Muscle layer of duodenum (tissue), 2 donors: ENCODE data around the gene CAPZA1.

Experiments
- H3K27ac ChIP-seq: one replicate; pipeline ENCODE4 v1.7.0; 2013; ENCODE audit warnings: mild to moderate bottlenecking, low read length
- H3K27me3 ChIP-seq: one replicate; pipeline ENCODE4 v1.7.0; 2013; ENCODE audit warnings: low read depth, mild to moderate bottlenecking, control low read depth, low read length
- H3K36me3 ChIP-seq, 2 donors: one replicate each; pipeline ENCODE4 v1.7.0; 2013; ENCODE audit warnings: low read length in 2 of 2, control low read depth in 1 of 2, mild to moderate bottlenecking in 1 of 2; ENCODE audit not compliant: insufficient read depth in 2 of 2, control insufficient read depth in 1 of 2
- H3K4me1 ChIP-seq, 2 donors: one replicate each; pipeline ENCODE4 v1.7.0; 2013; ENCODE audit warnings: low read length in 2 of 2, mild to moderate bottlenecking in 2 of 2, control low read depth in 1 of 2, moderate library complexity in 1 of 2; ENCODE audit not compliant: insufficient read depth in 2 of 2, control insufficient read depth in 1 of 2
- H3K4me3 ChIP-seq, 2 donors: one replicate each; pipeline ENCODE4 v1.7.0; 2013; ENCODE audit warnings: low read length in 2 of 2, low read depth in 1 of 2, mild to moderate bottlenecking in 1 of 2
- H3K9me3 ChIP-seq, 2 donors: one replicate each; pipeline ENCODE4 v1.7.0; 2013; ENCODE audit warnings: low read length in 2 of 2, control low read depth in 1 of 2, mild to moderate bottlenecking in 1 of 2; ENCODE audit not compliant: control insufficient read depth in 1 of 2
- donor health status: healthy.

The CAPZA1 gene

DNA sequence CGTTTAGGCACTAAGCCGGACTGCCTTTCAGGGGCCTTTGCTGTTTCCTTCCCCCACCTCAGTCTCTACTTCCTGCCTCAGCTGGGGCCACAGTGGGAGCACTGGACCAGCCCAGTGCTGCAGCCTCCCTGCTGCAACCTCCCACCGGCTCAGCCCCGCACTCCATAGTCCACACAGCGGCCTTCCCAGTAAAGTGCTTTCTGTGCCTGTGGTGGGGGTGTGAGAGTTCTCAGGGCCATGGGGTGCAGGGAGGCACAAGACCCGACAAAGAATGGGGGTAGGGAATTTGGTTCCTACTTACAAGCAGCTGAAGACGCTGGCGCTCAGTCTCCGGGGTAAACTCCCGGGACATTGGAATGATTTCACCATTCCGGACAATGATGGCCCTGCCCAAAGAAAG lies 92.0 kb downstream of the CAPZA1 start:
- peaks cover 3 to 29% of the 10 kb centered on the region in 2 donors for H3K4me1 ChIP-seq
- no peaks in the 10 kb centered on the region for H3K27me3 ChIP-seq
- H3K27ac ChIP-seq = no peak overlapping the region
- no peaks in the 10 kb centered on the region for H3K9me3 ChIP-seq
- H3K36me3 ChIP-seq = no peaks in the 10 kb centered on the region
- H3K4me3 ChIP-seq = no peak overlapping the region

DNA sequence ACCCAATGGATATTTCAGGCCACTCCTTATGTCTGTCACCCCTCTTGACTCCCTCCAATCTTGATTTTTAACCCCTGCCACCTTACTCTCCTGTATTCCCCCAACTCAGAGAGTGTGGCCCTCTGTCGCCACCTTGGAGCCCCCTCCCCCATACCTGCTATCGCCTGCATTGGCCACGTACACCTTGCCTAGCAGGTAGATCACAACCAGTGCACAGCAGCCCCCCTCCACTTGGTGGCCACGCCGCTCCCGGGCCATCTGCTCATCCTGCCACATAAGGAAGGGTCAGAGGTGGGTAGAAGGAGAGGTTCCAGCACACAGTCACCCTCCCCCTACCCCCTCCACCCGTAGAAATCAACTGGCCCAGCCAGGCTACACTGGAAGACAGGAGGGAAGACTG lies 92.6 kb downstream of the CAPZA1 start:
- peaks cover 3 to 29% of the 10 kb centered on the region in 2 donors for H3K4me1 ChIP-seq
- H3K36me3 ChIP-seq = no peaks in the 10 kb centered on the region
- H3K4me3 ChIP-seq = no peak overlapping the region
- no peaks in the 10 kb centered on the region for H3K9me3 ChIP-seq
- no peaks in the 10 kb centered on the region for H3K27me3 ChIP-seq
- H3K27ac ChIP-seq = no peak overlapping the region

- Histone ChIP-seq H3K36me3 (no peaks in the 10 kb centered on the region), H3K27me3 (no peaks in the 10 kb centered on the region), H3K4me3 (no peak overlapping the region), H3K27ac (no peak overlapping the region), H3K4me1 (peaks cover 3 to 24% of the 10 kb centered on the region in 2 donors), H3K9me3 (no peaks in the 10 kb centered on the region)
Observed at GRCh38 chr1:112712701-112713128, 93.1 kb downstream of the CAPZA1 start.

DNA sequence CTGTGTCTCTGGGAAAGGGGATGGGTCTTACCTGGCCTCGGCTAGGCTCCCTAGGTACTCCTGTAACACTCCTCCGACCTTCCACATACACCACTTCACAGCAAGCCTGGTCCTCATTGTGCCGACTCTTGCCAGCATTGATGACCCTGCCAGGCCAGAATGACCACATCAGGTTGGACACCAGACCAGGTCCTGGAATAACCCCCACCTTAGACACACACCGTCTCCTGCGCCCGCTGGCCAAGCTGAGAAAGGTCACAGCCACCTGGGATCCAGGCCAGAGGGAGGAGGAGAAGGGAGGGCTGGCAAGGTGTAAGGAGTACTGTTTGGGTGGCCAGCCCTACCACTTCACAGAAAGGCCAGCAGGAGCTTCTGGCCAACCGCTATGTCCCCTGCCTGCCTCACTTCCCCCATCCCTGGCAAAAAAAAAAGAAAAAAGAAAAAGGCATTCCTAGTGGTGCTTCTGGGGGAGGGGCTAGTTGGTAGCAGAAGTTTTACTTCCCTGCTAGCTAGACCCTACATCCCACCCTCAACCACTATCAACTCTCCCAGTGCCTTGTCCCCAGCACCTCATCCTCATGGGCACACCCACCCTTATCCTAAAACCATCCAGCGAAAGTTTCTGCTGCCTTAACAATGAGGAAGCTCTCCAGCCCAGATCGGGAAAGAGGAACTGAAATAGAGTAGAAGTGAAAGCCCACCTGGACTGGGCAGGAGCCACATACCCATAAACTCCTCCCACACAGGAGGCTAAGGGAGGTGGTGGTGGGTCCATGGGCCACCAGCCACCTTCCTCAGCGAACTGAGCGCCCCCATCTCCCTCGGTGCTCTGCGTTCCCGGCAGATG lies 94.1 kb downstream of the CAPZA1 start:
- no peak overlapping the region for H3K27ac ChIP-seq
- H3K27me3 ChIP-seq = no peaks in the 10 kb centered on the region
- no peaks in the 10 kb centered on the region for H3K9me3 ChIP-seq
- H3K36me3 ChIP-seq = no peaks in the 10 kb centered on the region
- H3K4me3 ChIP-seq = peak overlapping the region; percentile 53 to 79
- H3K4me1 ChIP-seq = peaks cover 3 to 26% of the 10 kb centered on the region in 2 donors

GRCh38 chr1:112714313-112715263 lies 95.0 kb downstream of the CAPZA1 start:
- Histone ChIP-seq H3K4me1 (peaks cover 3 to 31% of the 10 kb centered on the region in 2 donors), H3K27me3 (peaks cover 1% of the 10 kb centered on the region), H3K27ac (no peak overlapping the region), H3K36me3 (no peaks in the 10 kb centered on the region), H3K4me3 (peak overlapping the region; percentile 53 to 79), H3K9me3 (no peaks in the 10 kb centered on the region)

GRCh38 chr1:112715264-112716053 lies 95.8 kb downstream of the CAPZA1 start, which contains the start of gene PPM1J:
PPM1J (minus strand) TSS chr1:112715332; CDS start chr1:112715301, 31 bp downstream.
- H3K9me3 ChIP-seq = no peaks in the 10 kb centered on the region
- no peaks in the 10 kb centered on the region for H3K36me3 ChIP-seq
- peaks cover 3 to 31% of the 10 kb centered on the region in 2 donors for H3K4me1 ChIP-seq
- H3K4me3 ChIP-seq = peak within 1 kb of the TSS; percentile 72 to 79
- peaks cover 3% of the 10 kb centered on the region for H3K27me3 ChIP-seq
- no peak within 1 kb of the TSS for H3K27ac ChIP-seq

- no peaks in the 10 kb centered on the region for H3K36me3 ChIP-seq
- H3K4me3 ChIP-seq = peak overlapping the region; percentile 72 to 79
- H3K4me1 ChIP-seq = peaks cover 3 to 31% of the 10 kb centered on the region in 2 donors
- H3K9me3 ChIP-seq = no peaks in the 10 kb centered on the region
- H3K27ac ChIP-seq = no peak overlapping the region
- H3K27me3 ChIP-seq = peaks cover 3% of the 10 kb centered on the region
Observed at GRCh38 chr1:112716133-112716720, 96.6 kb downstream of the CAPZA1 start.

DNA sequence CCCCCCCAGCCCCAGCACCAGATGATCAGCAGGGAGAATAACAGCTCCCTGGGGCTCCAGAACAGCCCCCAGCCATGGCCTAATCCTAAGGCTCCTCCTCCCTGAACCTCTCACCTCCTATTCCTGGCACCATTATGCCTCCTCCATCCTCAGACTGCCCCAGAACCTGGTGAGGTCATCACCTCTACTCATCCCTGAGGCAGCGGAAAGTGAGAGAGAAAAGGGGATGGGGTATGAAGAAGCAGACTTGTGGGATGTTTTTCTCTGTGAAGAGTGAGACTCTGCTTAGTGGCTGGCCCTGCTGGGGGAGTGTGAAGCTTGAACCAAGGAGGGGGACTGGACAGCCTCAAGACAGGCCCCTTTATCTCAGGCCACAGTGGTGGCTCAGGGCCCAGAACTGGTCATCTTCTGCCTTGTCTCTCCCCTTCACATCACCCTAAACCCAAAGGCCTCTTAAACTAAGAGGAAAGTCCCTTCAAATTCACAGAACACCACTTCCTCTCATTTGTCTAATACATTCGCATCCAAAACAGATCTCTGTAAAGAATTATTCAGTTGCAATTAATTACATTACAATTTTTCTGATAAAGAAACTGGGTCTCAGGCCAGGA lies 97.7 kb downstream of the CAPZA1 start:
- no peaks in the 10 kb centered on the region for H3K36me3 ChIP-seq
- H3K27me3 ChIP-seq = peaks cover 3% of the 10 kb centered on the region
- H3K4me1 ChIP-seq = peaks cover 3 to 33% of the 10 kb centered on the region in 2 donors
- H3K9me3 ChIP-seq = no peaks in the 10 kb centered on the region
- H3K4me3 ChIP-seq = no peak overlapping the region
- H3K27ac ChIP-seq = no peak overlapping the region

GRCh38 chr1:112718691-112719418 lies 99.2 kb downstream of the CAPZA1 start:
- Histone ChIP-seq H3K9me3 (no peaks in the 10 kb centered on the region), H3K36me3 (no peaks in the 10 kb centered on the region), H3K4me3 (peak overlapping the region in 1 of 2 donors; percentile 49), H3K27ac (no peak overlapping the region), H3K4me1 (peaks cover 3 to 32% of the 10 kb centered on the region in 2 donors), H3K27me3 (peaks cover 3% of the 10 kb centered on the region)

- H3K9me3 ChIP-seq = no peaks in the 10 kb centered on the region
Observed at GRCh38 chr1:112719706-112720105, 100.1 kb downstream of the CAPZA1 start.

More at GRCh38 chr1:112719706-112720105, 100.1 kb downstream of the CAPZA1 start:
- no peaks in the 10 kb centered on the region for H3K36me3 ChIP-seq
- H3K4me1 ChIP-seq = peaks cover 0 to 25% of the 10 kb centered on the region in 2 donors
- no peak overlapping the region for H3K4me3 ChIP-seq
- peaks cover 3% of the 10 kb centered on the region for H3K27me3 ChIP-seq
- no peak overlapping the region for H3K27ac ChIP-seq
